GM12872 (cell line): ENCODE results near the gene MAGI1.

ENCODE experiments used
- TF ChIP-seq, protein P1 (sequence below): IDR thresholded peaks from 3 replicates; pipeline ENCODE4 v1.5.1; 2011; ENCODE audit warnings: low read depth, mild to moderate bottlenecking, low read length, moderate library complexity; ENCODE audit not compliant: insufficient read depth

The MAGI1 gene

DNA sequence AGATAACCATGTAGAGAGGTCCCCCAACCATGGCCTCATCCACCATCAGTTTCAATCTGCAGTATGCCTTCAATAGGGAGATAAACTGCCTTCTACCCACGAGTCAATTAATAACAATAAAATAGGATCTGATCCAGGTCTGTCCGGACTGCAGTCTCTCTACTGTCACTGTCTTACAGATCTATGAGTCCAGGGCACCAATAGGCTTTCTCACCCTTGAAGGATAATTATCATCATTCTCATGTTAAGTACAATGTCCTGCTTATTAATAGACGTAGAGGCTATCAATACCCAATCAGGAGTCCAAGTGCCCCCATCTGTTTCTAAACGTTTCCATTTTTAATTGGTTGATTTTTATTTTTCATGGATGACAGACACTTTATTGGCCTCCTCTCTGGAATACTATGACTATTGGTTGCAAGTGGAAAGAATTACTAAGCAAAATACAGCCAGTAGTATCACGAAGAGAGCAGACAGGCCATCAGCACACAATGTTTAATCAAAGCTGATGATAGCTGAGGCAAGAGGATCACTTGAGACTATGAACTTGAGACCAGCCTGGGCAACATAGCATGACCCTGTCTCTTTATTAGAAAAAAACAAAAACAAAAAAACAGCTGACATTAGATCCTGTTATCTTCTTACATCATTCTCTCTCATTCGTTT lies 480.7 kb downstream of the MAGI1 start:
- TF ChIP-seq, protein P1, sequence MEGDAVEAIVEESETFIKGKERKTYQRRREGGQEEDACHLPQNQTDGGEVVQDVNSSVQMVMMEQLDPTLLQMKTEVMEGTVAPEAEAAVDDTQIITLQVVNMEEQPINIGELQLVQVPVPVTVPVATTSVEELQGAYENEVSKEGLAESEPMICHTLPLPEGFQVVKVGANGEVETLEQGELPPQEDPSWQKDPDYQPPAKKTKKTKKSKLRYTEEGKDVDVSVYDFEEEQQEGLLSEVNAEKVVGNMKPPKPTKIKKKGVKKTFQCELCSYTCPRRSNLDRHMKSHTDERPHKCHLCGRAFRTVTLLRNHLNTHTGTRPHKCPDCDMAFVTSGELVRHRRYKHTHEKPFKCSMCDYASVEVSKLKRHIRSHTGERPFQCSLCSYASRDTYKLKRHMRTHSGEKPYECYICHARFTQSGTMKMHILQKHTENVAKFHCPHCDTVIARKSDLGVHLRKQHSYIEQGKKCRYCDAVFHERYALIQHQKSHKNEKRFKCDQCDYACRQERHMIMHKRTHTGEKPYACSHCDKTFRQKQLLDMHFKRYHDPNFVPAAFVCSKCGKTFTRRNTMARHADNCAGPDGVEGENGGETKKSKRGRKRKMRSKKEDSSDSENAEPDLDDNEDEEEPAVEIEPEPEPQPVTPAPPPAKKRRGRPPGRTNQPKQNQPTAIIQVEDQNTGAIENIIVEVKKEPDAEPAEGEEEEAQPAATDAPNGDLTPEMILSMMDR: no peak

DNA sequence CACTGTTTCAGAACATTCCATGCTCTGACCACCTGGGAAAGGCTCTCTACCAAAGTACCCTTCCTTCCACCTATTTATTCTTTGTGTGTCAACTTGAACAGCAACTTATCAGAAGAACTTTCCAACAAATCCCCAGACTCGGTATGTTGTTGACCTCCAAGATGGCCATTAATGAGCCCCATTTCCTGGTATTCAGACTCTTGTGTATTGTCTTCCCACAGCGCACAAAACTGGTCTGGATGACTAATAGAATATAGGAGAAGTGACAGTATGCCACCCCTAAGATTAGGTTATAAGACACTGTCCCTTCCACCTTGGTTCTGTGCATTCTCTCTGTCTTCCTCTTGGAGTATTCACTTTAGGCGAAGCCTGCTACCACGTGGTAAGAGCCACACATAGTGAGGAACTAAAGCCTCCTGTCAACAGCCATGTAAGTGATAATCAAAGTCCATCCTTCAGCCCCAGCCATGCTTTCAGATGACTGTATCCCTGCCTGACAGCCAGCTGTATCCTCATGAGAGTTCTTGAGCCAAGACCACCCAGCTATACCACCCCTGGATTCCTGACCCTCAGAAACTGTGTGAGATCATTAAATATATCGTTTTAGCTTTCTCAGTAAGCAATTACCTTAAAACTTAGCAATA lies 481.7 kb downstream of the MAGI1 start:
- TF ChIP-seq, protein P1: no peak

DNA sequence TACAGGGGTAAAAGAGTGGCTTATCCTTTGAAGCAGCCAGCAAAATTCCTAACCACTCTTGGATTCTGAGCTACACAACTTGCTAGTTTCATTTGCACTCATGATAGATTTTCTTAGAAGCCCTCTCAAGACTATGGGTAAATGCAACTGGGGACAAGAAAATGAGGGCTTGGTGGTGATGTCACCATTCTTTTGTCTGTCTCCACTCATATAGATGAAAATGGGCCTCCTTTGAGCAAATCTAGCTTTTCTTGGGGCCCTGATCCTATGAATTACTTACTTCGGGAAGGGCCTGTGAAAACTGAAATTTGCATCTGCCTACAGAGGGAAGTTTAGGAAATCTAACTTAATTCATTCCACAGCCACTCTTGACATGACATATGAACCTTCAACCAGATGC lies 486.3 kb downstream of the MAGI1 start:
- TF ChIP-seq, protein P1: no peak

DNA sequence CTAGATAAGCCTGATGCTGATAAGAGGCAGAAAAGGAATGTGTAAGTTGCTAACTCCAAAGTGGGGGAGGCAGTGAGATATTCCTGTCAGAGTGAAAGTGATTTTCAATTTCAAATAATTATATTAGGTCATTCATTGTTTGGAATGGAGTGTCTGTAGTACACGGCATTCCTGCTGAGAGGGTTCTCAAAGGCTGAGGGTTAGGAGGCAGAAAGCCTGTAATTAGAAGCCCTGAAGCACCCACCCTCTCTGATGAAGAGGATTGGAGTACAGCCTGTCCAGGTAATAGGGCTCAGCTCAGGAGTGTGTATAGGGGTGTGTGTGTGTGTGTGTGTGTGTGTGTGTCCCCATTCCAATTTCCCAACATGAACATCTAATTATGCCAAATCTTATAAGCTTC lies 486.8 kb downstream of the MAGI1 start:
- TF ChIP-seq, protein P1: no peak

DNA sequence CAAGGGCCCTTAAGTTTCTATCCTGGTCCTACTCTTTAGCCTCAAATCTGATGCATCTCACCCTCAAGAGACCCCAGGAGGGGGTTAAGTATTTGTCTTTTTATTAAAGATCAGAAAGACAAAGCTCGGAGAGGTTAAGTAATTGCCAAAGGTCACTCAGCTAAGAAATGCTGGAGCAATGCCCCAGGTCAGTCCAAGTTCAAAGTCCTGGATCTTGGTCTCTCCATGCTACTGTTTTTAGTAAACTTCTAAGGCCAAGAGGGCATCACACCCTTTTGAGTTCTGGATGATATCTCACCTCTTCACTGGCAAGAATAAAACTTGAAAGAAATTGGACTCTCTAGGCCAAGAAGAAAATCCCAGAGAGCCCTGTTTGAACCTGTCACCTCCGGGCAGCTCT lies 488.6 kb downstream of the MAGI1 start:
- TF ChIP-seq, protein P1: no peak

DNA sequence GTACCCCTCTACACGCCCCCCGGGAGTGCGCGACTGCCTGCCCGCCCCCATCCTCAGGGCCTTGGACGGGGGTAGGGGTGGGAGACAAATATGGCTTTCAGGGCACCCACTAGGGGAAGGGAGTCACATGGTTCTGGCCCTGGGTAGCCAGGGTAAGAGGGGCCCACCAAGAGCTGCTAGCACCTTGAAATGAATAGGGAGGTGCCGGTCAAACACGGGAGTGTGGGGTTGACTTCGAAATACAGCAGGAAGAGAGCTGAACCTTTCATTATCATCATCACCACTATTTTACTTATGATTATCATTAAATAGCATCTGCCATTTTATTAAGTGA lies 489.1 kb downstream of the MAGI1 start:
- TF ChIP-seq, protein P1: no peak

DNA sequence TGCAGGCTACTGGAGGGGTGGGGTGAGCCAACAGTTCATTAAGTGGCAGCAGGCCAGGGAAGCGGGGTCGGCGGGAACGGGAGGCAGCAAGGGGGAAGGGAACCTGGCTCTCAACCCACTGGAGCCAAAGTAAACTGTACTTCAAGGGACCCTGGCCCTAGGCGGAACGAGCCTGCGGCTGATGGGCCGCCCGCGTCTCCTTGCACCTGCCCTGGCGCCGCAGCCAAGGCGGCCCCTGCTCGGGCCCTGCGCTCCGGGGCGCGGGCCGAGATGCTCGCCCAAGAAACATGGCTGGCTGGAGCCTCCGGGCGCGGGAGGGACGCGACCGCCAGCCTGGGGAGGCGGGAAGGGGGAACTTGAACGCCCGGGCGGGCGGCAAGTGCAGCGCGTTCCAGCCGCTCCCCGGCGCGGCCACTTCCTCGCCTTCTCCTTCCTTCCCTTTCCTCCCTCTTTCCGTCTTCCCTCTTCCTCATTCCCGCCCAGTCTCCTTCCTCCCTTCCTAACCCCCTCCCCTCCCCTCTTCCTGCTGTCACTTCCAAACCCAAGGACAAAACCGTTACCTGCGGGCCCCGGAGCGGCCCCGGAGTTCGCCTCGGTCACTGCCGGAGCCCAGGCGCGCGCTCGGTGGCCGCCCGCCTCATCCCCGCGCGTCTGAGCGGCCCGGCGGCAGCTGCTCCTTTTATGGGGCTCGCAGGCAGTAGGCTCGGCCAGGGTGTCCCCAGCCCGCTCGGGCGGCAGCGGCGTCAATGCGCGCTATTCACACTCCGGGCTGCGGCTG lies 489.7 kb downstream of the MAGI1 start:
- TF ChIP-seq, protein P1: no peak
